Germinal center (tissue), 1 donor: Measurements from ENCODE around the gene SOCS7.
A peak's percentile ranks its signal among the peaks of the same experiment; 100 is the strongest.

Source experiments
- DNase-seq: peaks from one replicate; pipeline ENCODE4 v3.0.0; 2012; ENCODE audit warnings: mixed read lengths, low spot score

SOCS7 gene

GRCh38 chr17:38338053-38338452 lies 13.6 kb upstream of the SOCS7 start:
- DNase-seq, result no peak

- no peak for DNase-seq
These were observed 13.1 kb upstream of the SOCS7 start for GRCh38 chr17:38338535-38338934.

GRCh38 chr17:38339891-38340290 lies 11.8 kb upstream of the SOCS7 start:
- DNase-seq, result no peak

- no peak for DNase-seq
These were observed 10.5 kb upstream of the SOCS7 start for GRCh38 chr17:38341035-38341721.

- DNase-seq, result no peak
These were observed 8.6 kb upstream of the SOCS7 start for GRCh38 chr17:38342886-38343607.

GRCh38 chr17:38343608-38344419 lies 7.8 kb upstream of the SOCS7 start, which contains the start of gene GPR179:
GPR179 (minus strand) TSS chr17:38343956; CDS start chr17:38343789, 167 bp downstream.
- DNase-seq, result no peak

- no peak for DNase-seq
These were observed 7.3 kb upstream of the SOCS7 start for GRCh38 chr17:38344420-38344745.

- no peak for DNase-seq
These were observed 5.9 kb upstream of the SOCS7 start for GRCh38 chr17:38345743-38346142.

GRCh38 chr17:38349097-38349730 lies 2.4 kb upstream of the SOCS7 start:
- DNase-seq, result peak; percentile 65

GRCh38 chr17:38350035-38350434 lies 1.6 kb upstream of the SOCS7 start:
- no peak for DNase-seq

- DNase-seq, result peak; percentile 23
These were observed 821 bp downstream of the SOCS7 start for GRCh38 chr17:38352245-38353085.

GRCh38 chr17:38353086-38353604 lies 1.5 kb downstream of the SOCS7 start:
- no peak for DNase-seq

GRCh38 chr17:38353668-38354067 lies 2.0 kb downstream of the SOCS7 start:
- no peak for DNase-seq

GRCh38 chr17:38354466-38354865 lies 2.8 kb downstream of the SOCS7 start:
- DNase-seq, result no peak

- DNase-seq, result no peak
These were observed 3.6 kb downstream of the SOCS7 start for GRCh38 chr17:38355251-38355650.

- no peak for DNase-seq
These were observed 6.0 kb downstream of the SOCS7 start for GRCh38 chr17:38357486-38358123.

GRCh38 chr17:38358586-38359513 lies 7.2 kb downstream of the SOCS7 start:
- no peak for DNase-seq

- no peak for DNase-seq
These were observed 10.2 kb downstream of the SOCS7 start for GRCh38 chr17:38361694-38362465.

GRCh38 chr17:38363016-38363415 lies 11.4 kb downstream of the SOCS7 start:
- no peak for DNase-seq
